ENCODE measurements around the gene SURF6. TPM values are rescaled to one million over a fixed set of nuclear protein-coding genes. Genes with fewer than 3 reads are reported as not detected.
"Not testable (repeated sequence)": the region's sequence is repeated elsewhere in the genome, so short reads cannot be mapped to it uniquely, and the experiment has no call there.

The SURF6 gene
- total RNA-seq, 2 experiments from 2014 or later = 24.9 to 28.3 TPM

DNA sequence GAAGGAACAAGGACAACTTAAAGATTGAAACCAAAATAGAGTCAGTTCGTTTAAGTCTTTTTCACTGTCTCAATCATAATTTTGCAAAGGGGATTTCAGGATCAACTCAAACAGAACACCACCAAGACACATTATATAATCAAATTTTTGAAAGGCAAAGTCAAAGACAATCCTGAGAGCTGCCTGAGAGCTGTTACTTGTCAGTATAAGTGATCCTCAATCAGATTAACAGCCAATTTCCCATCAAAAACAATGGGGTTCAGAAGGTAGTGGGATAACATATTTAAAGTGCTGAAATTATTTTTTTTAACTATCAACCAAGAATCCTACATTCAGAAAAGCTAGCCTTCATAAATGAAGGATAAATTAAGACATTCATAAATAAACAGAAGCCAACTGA, 41.7 kb downstream of the SURF6 start:
- Mint-ChIP-seq H3K27ac (no peak overlapping the region), H3K9me3 (peaks cover 16% of the 10 kb centered on the region), H3K4me3 (no peak overlapping the region), H3K4me1 (ENCODE audit: low read depth) (no peaks in the 10 kb centered on the region), H3K27me3 (peaks cover 19% of the 10 kb centered on the region), H3K36me3 (ENCODE audit: low read depth) (peaks cover 3% of the 10 kb centered on the region)
- ATAC-seq (no peak), DNase-seq (no peak)
- POLR2A ChIA-PET = no interaction called here
- CTCF ChIA-PET = no interaction called here
- TF ChIP-seq, protein P1, sequence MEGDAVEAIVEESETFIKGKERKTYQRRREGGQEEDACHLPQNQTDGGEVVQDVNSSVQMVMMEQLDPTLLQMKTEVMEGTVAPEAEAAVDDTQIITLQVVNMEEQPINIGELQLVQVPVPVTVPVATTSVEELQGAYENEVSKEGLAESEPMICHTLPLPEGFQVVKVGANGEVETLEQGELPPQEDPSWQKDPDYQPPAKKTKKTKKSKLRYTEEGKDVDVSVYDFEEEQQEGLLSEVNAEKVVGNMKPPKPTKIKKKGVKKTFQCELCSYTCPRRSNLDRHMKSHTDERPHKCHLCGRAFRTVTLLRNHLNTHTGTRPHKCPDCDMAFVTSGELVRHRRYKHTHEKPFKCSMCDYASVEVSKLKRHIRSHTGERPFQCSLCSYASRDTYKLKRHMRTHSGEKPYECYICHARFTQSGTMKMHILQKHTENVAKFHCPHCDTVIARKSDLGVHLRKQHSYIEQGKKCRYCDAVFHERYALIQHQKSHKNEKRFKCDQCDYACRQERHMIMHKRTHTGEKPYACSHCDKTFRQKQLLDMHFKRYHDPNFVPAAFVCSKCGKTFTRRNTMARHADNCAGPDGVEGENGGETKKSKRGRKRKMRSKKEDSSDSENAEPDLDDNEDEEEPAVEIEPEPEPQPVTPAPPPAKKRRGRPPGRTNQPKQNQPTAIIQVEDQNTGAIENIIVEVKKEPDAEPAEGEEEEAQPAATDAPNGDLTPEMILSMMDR (IDR thresholded peaks at IDR 0.05) = no peak
- intact Hi-C loops (cut with micrococcal nuclease) = no loop called here

DNA sequence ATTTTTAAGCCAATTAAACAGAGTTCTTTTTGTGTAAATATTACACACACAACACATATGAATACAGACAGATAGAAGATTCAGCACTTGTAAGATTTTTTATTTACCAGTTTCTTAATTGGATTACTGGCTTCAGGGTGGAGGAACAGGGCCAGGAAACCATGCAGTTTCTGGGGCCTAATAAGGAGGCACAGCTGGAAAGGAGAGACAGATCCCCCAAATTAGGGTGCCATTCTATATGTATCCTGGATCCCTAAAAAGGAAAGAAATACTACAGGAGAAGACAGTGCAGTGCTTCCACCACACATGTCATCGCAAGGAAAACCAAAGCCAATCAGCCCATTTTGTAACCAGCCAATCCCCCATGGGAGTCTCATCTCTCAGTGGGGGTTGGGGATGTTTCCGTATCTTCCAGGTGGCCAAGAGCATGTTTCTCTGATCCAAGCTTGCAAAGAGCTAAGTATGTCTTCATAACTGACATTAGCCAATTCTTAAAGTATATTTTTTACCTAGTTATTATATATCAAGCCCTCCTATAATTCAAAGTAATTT, 45.2 kb downstream of the SURF6 start:
- CTCF ChIA-PET = interaction anchor here (1.2 kb wide), 1 partner anchor 40 kb away, joined by 3 read pairs; no protein-coding TSS in a partner anchor
- peaks cover 18% of the 10 kb centered on the region for H3K9me3 Mint-ChIP-seq
- ATAC-seq (no peak), DNase-seq (no peak)
- TF ChIP-seq, protein P1 (IDR thresholded peaks at IDR 0.05) = no peak
- intact Hi-C loops (cut with micrococcal nuclease) = no loop called here
- peaks cover 19% of the 10 kb centered on the region for H3K27me3 Mint-ChIP-seq
- H3K4me1 Mint-ChIP-seq (ENCODE audit: low read depth) = no peaks in the 10 kb centered on the region
- POLR2A ChIA-PET = no interaction called here
- no peak overlapping the region for H3K4me3 Mint-ChIP-seq
- H3K36me3 Mint-ChIP-seq (ENCODE audit: low read depth) = peaks cover 3% of the 10 kb centered on the region
- no peak overlapping the region for H3K27ac Mint-ChIP-seq

DNA sequence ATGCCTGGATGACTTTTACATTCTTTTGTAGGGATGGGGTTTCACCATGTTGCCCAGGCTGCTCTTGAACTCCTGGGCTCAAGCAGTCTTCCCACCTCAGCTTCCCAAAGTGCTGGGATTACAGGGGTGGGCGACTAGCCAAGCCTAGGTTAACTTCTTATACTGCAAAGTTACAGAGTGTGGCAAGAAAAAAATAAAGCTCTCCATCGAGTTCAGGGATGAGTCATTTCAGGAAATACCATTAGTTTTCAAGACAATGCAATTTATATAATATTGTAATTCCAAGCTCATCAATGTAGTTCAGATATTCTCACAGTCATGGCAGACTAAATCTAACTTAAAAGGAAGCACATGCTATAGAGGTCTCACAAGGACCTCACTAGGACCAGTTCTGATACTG, 49.5 kb downstream of the SURF6 start:
- H3K27me3 Mint-ChIP-seq = no peaks in the 10 kb centered on the region
- ATAC-seq (no peak), DNase-seq (no peak)
- H3K4me3 Mint-ChIP-seq = no peak overlapping the region
- H3K27ac Mint-ChIP-seq = no peak overlapping the region
- H3K4me1 Mint-ChIP-seq (ENCODE audit: low read depth) = no peaks in the 10 kb centered on the region
- peaks cover 14% of the 10 kb centered on the region for H3K9me3 Mint-ChIP-seq
- peaks cover 3% of the 10 kb centered on the region for H3K36me3 Mint-ChIP-seq (ENCODE audit: low read depth)
- POLR2A ChIA-PET = no interaction called here
- TF ChIP-seq, protein P1 (IDR thresholded peaks at IDR 0.05) = no peak
- intact Hi-C loops (cut with micrococcal nuclease) = no loop called here
- CTCF ChIA-PET = interaction anchor here (1.3 to 1.6 kb wide), 3 partner anchors 47 to 100 kb away, joined by 3 to 4 read pairs (median 3); no protein-coding TSS in a partner anchor

- ChIA-PET CTCF (no interaction called here), POLR2A (no interaction called here)
- Mint-ChIP-seq H3K27me3 (no peaks in the 10 kb centered on the region), H3K27ac (no peak overlapping the region), H3K36me3 (ENCODE audit: low read depth) (no peaks in the 10 kb centered on the region), H3K4me3 (no peak overlapping the region), H3K9me3 (peaks cover 5% of the 10 kb centered on the region), H3K4me1 (ENCODE audit: low read depth) (no peaks in the 10 kb centered on the region)
- DNase-seq = no peak
- intact Hi-C loops (cut with micrococcal nuclease) = no loop called here
- ATAC-seq = no peak
- TF ChIP-seq, protein P1 (IDR thresholded peaks at IDR 0.05) = no peak
Measured at GRCh38 chr9:133285252-133285775, 50.7 kb downstream of the SURF6 start.

- intact Hi-C loops (cut with micrococcal nuclease) = no loop called here
- no peak overlapping the region for H3K4me3 Mint-ChIP-seq
- no peaks in the 10 kb centered on the region for H3K4me1 Mint-ChIP-seq (ENCODE audit: low read depth)
- H3K27ac Mint-ChIP-seq = no peak overlapping the region
- no peaks in the 10 kb centered on the region for H3K27me3 Mint-ChIP-seq
- DNase-seq = no peak
- H3K36me3 Mint-ChIP-seq (ENCODE audit: low read depth) = no peaks in the 10 kb centered on the region
- TF ChIP-seq, protein P1 (IDR thresholded peaks at IDR 0.05) = no peak
- CTCF ChIA-PET = no interaction called here
- POLR2A ChIA-PET = no interaction called here
- peaks cover 2% of the 10 kb centered on the region for H3K9me3 Mint-ChIP-seq
- ATAC-seq = no peak
Measured at GRCh38 chr9:133284362-133284761, 51.6 kb downstream of the SURF6 start.

GRCh38 chr9:133283255-133284032, 52.5 kb downstream of the SURF6 start:
- DNase-seq; H3K4me3 Mint-ChIP-seq; H3K9me3 Mint-ChIP-seq; intact Hi-C loops (cut with micrococcal nuclease); POLR2A ChIA-PET; H3K27ac Mint-ChIP-seq; H3K36me3 Mint-ChIP-seq (ENCODE audit: low read depth); ATAC-seq; H3K4me1 Mint-ChIP-seq (ENCODE audit: low read depth); H3K27me3 Mint-ChIP-seq: not testable (repeated sequence)
- CTCF ChIA-PET = interaction anchor here (1.3 kb wide), 1 partner anchor 44 kb away, joined by 4 read pairs; no protein-coding TSS in a partner anchor

All from activated CD8-positive, alpha-beta T cell treated with anti-CD3 and anti-CD28 coated beads for 36 hours (primary cell).